Lower lobe of right lung (tissue), 2 donors: Measurements from ENCODE around the gene MINPP1. TPM values are rescaled to one million over a fixed set of nuclear protein-coding genes. Genes with fewer than 3 reads are reported as not detected.

ENCODE experiments used
- ATAC-seq, 2 donors: fragments of 200-7000 bp; cut with Tn5 transposase; one replicate each; pipeline ENCODE4 v1.9.1; 2020 to 2022; ENCODE audit warnings: mild to moderate bottlenecking in 2 of 2, moderate library complexity in 2 of 2
- DNase-seq: peaks from one replicate; pipeline ENCODE4 v3.0.0-alpha.2; 2020
- H3K27ac ChIP-seq: fragments of 200-600 bp; one replicate; pipeline ENCODE4 v1.8.0; 2022
- H3K27me3 ChIP-seq: fragments of 200-600 bp; one replicate; pipeline ENCODE4 v1.8.0; 2022; ENCODE audit warnings: low read depth
- H3K36me3 ChIP-seq: fragments of 200-600 bp; one replicate; pipeline ENCODE4 v1.8.0; 2022; ENCODE audit warnings: mild to moderate bottlenecking
- H3K4me1 ChIP-seq: fragments of 200-600 bp; one replicate; pipeline ENCODE4 v1.8.0; 2022
- H3K4me3 ChIP-seq: fragments of 200-600 bp; one replicate; pipeline ENCODE4 v1.8.0; 2022; ENCODE audit warnings: mild to moderate bottlenecking
- H3K9me3 ChIP-seq: fragments of 200-600 bp; one replicate; pipeline ENCODE4 v1.8.0; 2022
- CTCF ChIP-seq: fragments of 200-600 bp; IDR thresholded peaks from one replicate; pipeline ENCODE4 v1.8.0; 2022; ENCODE audit warnings: antibody characterized with exemption, mild to moderate bottlenecking
- intact Hi-C: fragments of 100-400 bp; cut with DNase I; formaldehyde crosslinking; loops from one replicate; pipeline ENCODE4 v1.11.0; 2022
- total RNA-seq: library from RNA; stranded (reverse); fragmentation: NEBNext Ultra II Directional; extraction: Animal tissue kit (Norgen Biotek cat#: 25700); gene quantifications from one replicate; pipeline ENCODE4 v1.2.1, GENCODE V29; 2021
- donor health status: DM: no; HTN: yes; CAD: no; lungs with severe emphysema.

The MINPP1 gene
- total RNA-seq, 1 donor from 2014 or later, result 15.6 TPM

- no peak overlapping the region for H3K4me3 ChIP-seq
- ATAC-seq (no peak), DNase-seq (no peak)
- no peaks in the 10 kb centered on the region for H3K4me1 ChIP-seq
- TF ChIP-seq CTCF, result no peak
- no peaks in the 10 kb centered on the region for H3K27me3 ChIP-seq
- H3K36me3 ChIP-seq, result peaks cover 28% of the 10 kb centered on the region
- intact Hi-C loops, result no loop called here
- H3K9me3 ChIP-seq, result no peaks in the 10 kb centered on the region
- no peak overlapping the region for H3K27ac ChIP-seq
These were observed 14.9 kb downstream of the MINPP1 start for GRCh38 chr10:87519582-87519981.

GRCh38 chr10:87523731-87524130, 19.0 kb downstream of the MINPP1 start:
- H3K36me3 ChIP-seq, result peaks cover 17% of the 10 kb centered on the region

GRCh38 chr10:87524296-87524695, 19.6 kb downstream of the MINPP1 start:
- intact Hi-C loops, result no loop called here
- Histone ChIP-seq H3K27me3 (no peaks in the 10 kb centered on the region), H3K9me3 (no peaks in the 10 kb centered on the region), H3K4me1 (no peaks in the 10 kb centered on the region), H3K36me3 (peaks cover 13% of the 10 kb centered on the region), H3K4me3 (no peak overlapping the region), H3K27ac (no peak overlapping the region)
- DNase-seq, result no peak
- ATAC-seq, result no peak
- no peak for TF ChIP-seq CTCF

More at GRCh38 chr10:87523731-87524130, 19.0 kb downstream of the MINPP1 start:
- Histone ChIP-seq H3K4me3 (no peak overlapping the region), H3K27ac (peak overlapping the region; percentile 3), H3K4me1 (no peaks in the 10 kb centered on the region), H3K9me3 (no peaks in the 10 kb centered on the region), H3K27me3 (no peaks in the 10 kb centered on the region)
- no peak for DNase-seq
- no peak for ATAC-seq
- TF ChIP-seq CTCF, result no peak
- intact Hi-C loops, result no loop called here

GRCh38 chr10:87531908-87532622, 27.4 kb downstream of the MINPP1 start:
- H3K27me3 ChIP-seq, result no peaks in the 10 kb centered on the region
- no peak for TF ChIP-seq CTCF
- H3K4me1 ChIP-seq, result peaks cover 38% of the 10 kb centered on the region
- H3K27ac ChIP-seq, result peak overlapping the region; percentile 70
- no peaks in the 10 kb centered on the region for H3K9me3 ChIP-seq
- no peak for DNase-seq
- peak; percentile 77 to 79 for ATAC-seq
- H3K4me3 ChIP-seq, result no peak overlapping the region
- intact Hi-C loops, result no loop called here
- H3K36me3 ChIP-seq, result peaks cover 11% of the 10 kb centered on the region

- H3K36me3 ChIP-seq, result peaks cover 11% of the 10 kb centered on the region
- no peaks in the 10 kb centered on the region for H3K9me3 ChIP-seq
- no peak overlapping the region for H3K4me3 ChIP-seq
- intact Hi-C loops, result no loop called here
- H3K27me3 ChIP-seq, result no peaks in the 10 kb centered on the region
- ATAC-seq, result peak in 1 of 2 donors; percentile 27
- H3K4me1 ChIP-seq, result peaks cover 38% of the 10 kb centered on the region
- no peak for DNase-seq
- peak overlapping the region; percentile 70 for H3K27ac ChIP-seq
- TF ChIP-seq CTCF, result no peak
These were observed 28.0 kb downstream of the MINPP1 start for GRCh38 chr10:87532696-87533095.
